ENCODE results near the gene CYFIP1. TPM values are rescaled to one million over a fixed set of nuclear protein-coding genes. Genes with fewer than 3 reads are reported as not detected.

CYFIP1 gene
- total RNA-seq, 1 experiment from 2014 or later, result 159 TPM

- ChIA-PET POLR2A (no interaction called here), CTCF (no interaction called here)
- TF ChIP-seq POLR2AphosphoS5 (IDR thresholded peaks at IDR 0.05; ENCODE audit: low read depth, low read length) (no peak), SIN3A (IDR thresholded peaks at IDR 0.05; ENCODE audit: borderline replicate concordance, insufficient read depth, low read depth, low read length) (no peak), REST (IDR thresholded peaks at IDR 0.05; ENCODE audit: insufficient read depth in 1 of 2, low read depth in 2 of 2, low read length in 1 of 2) (no peak), TCF7L2 (IDR thresholded peaks at IDR 0.05; ENCODE audit: low read depth, low read length) (no peak)
- TF ChIP-seq, protein P1, sequence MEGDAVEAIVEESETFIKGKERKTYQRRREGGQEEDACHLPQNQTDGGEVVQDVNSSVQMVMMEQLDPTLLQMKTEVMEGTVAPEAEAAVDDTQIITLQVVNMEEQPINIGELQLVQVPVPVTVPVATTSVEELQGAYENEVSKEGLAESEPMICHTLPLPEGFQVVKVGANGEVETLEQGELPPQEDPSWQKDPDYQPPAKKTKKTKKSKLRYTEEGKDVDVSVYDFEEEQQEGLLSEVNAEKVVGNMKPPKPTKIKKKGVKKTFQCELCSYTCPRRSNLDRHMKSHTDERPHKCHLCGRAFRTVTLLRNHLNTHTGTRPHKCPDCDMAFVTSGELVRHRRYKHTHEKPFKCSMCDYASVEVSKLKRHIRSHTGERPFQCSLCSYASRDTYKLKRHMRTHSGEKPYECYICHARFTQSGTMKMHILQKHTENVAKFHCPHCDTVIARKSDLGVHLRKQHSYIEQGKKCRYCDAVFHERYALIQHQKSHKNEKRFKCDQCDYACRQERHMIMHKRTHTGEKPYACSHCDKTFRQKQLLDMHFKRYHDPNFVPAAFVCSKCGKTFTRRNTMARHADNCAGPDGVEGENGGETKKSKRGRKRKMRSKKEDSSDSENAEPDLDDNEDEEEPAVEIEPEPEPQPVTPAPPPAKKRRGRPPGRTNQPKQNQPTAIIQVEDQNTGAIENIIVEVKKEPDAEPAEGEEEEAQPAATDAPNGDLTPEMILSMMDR (IDR thresholded peaks at IDR 0.05), result no peak
- H3K9me3 ChIP-seq (ENCODE audit: control insufficient read depth, insufficient read depth, low read depth, low read length), result no peaks in the 10 kb centered on the region
- no peaks in the 10 kb centered on the region for H3K27me3 ChIP-seq (ENCODE audit: control insufficient read depth, insufficient read depth, low read length)
- DNase-seq (ENCODE audit: low read depth, low spot score), result no peak
- no TSS peak for BruUV-seq (replicated peaks)
- H3K27ac ChIP-seq (ENCODE audit: low read length), result no peak overlapping the region
- H3K4me3 ChIP-seq (ENCODE audit: low read depth in 2 of 2, low read length in 2 of 2), result no peak overlapping the region
- H3K4me1 ChIP-seq (ENCODE audit: control insufficient read depth, insufficient read depth, low read length), result no peaks in the 10 kb centered on the region
- in situ Hi-C loops (cut with HindIII; ENCODE audit: low pct_unique_long_range_greater_than_20kb, low sequenced_read_pairs) (no loop called here), intact Hi-C loops (cut with micrococcal nuclease; ENCODE audit: unreplicated experiment) (no loop called here)
- no peak for ATAC-seq
- H3K36me3 ChIP-seq (ENCODE audit: control insufficient read depth, insufficient read depth, low read length), result no peaks in the 10 kb centered on the region
Observed at GRCh38 chr15:22992024-22992326, 11.8 kb upstream of the CYFIP1 start.

- in situ Hi-C loops (cut with HindIII; ENCODE audit: low pct_unique_long_range_greater_than_20kb, low sequenced_read_pairs), result no loop called here
- H3K4me3 ChIP-seq (ENCODE audit: low read depth in 2 of 2, low read length in 2 of 2), result no peak overlapping the region
- POLR2A ChIA-PET, result no interaction called here
- H3K27me3 ChIP-seq (ENCODE audit: control insufficient read depth, insufficient read depth, low read length), result no peaks in the 10 kb centered on the region
- CTCF ChIA-PET, result no interaction called here
- TF ChIP-seq REST (IDR thresholded peaks at IDR 0.05; ENCODE audit: insufficient read depth in 1 of 2, low read depth in 2 of 2, low read length in 1 of 2) (no peak), TCF7L2 (IDR thresholded peaks at IDR 0.05; ENCODE audit: low read depth, low read length) (no peak), POLR2AphosphoS5 (IDR thresholded peaks at IDR 0.05; ENCODE audit: low read depth, low read length) (no peak), SIN3A (IDR thresholded peaks at IDR 0.05; ENCODE audit: borderline replicate concordance, insufficient read depth, low read depth, low read length) (no peak)
- TF ChIP-seq, protein P1 (IDR thresholded peaks at IDR 0.05), result no peak
- intact Hi-C loops (cut with micrococcal nuclease; ENCODE audit: unreplicated experiment), result loop anchor here (10.0 kb wide), 1 partner anchor 45 kb away; the partner anchor contains the start of gene TUBGCP5
- no peaks in the 10 kb centered on the region for H3K9me3 ChIP-seq (ENCODE audit: control insufficient read depth, insufficient read depth, low read depth, low read length)
- no peak overlapping the region for H3K27ac ChIP-seq (ENCODE audit: low read length)
- ATAC-seq (peak; percentile 47; the same call in 1 of the 2 replicates), DNase-seq (ENCODE audit: low read depth, low spot score) (no peak)
- no TSS peak for BruUV-seq (replicated peaks)
- H3K4me1 ChIP-seq (ENCODE audit: control insufficient read depth, insufficient read depth, low read length), result no peaks in the 10 kb centered on the region
- no peaks in the 10 kb centered on the region for H3K36me3 ChIP-seq (ENCODE audit: control insufficient read depth, insufficient read depth, low read length)
Observed at GRCh38 chr15:22989576-22990477, 9.7 kb upstream of the CYFIP1 start.
